Liver (tissue), 9 donors: ENCODE results near the gene TTLL5. TPM values are rescaled to one million over a fixed set of nuclear protein-coding genes. Genes with fewer than 3 reads are reported as not detected.
A peak's percentile ranks its signal among the peaks of the same experiment; 100 is the strongest.

Source experiments
- DNase-seq: peaks from one replicate; pipeline ENCODE4 v3.0.0-alpha.2; 2017; ENCODE audit warnings: low spot score
- H3K27ac ChIP-seq, 2 donors: one replicate each; pipeline ENCODE4 v1.7.0; 2013; ENCODE audit warnings: inconsistent platforms in 2 of 2, low read length in 2 of 2, control low read depth in 1 of 2, low read depth in 1 of 2, mild to moderate bottlenecking in 1 of 2
- H3K27me3 ChIP-seq, 4 donors: one replicate each; pipeline versions ENCODE4 v1.6.1 to v1.7.0; 2013; ENCODE audit warnings: low read length in 3 of 4, inconsistent platforms in 1 of 4, mild to moderate bottlenecking in 1 of 4, moderate library complexity in 1 of 4; ENCODE audit not compliant: control insufficient read depth in 4 of 4, insufficient read depth in 4 of 4
- H3K36me3 ChIP-seq, 4 donors: one replicate each; pipeline versions ENCODE4 v1.6.1 to v1.7.0; 2013; ENCODE audit warnings: low read length in 3 of 4, mild to moderate bottlenecking in 3 of 4, low read depth in 1 of 4, moderate library complexity in 1 of 4; ENCODE audit not compliant: control insufficient read depth in 4 of 4, insufficient read depth in 3 of 4
- H3K4me1 ChIP-seq, 4 donors: one replicate each; pipeline versions ENCODE4 v1.6.1 to v1.7.0; 2013; ENCODE audit warnings: low read length in 3 of 4, mild to moderate bottlenecking in 3 of 4, moderate library complexity in 1 of 4; ENCODE audit not compliant: control insufficient read depth in 4 of 4, insufficient read depth in 4 of 4
- H3K4me3 ChIP-seq, 3 donors: one replicate each; pipeline versions ENCODE4 v1.6.1 to v1.7.0; 2013; ENCODE audit warnings: low read length in 3 of 3, control low read depth in 1 of 3, low read depth in 1 of 3, mild to moderate bottlenecking in 1 of 3
- H3K9ac ChIP-seq, 2 donors: one replicate each; pipeline ENCODE4 v1.7.0; 2013; ENCODE audit warnings: low read length in 2 of 2, mild to moderate bottlenecking in 2 of 2, moderate library complexity in 2 of 2, control low read depth in 1 of 2, low read depth in 1 of 2
- H3K9me3 ChIP-seq, 4 donors: one replicate each; pipeline versions ENCODE4 v1.6.1 to v1.7.0; 2013; ENCODE audit warnings: low read length in 3 of 4; ENCODE audit not compliant: control insufficient read depth in 4 of 4
- EGR1 ChIP-seq, 2 donors: IDR thresholded peaks; 2 replicates each; pipeline ENCODE4 v1.6.1; 2016 to 2018; ENCODE audit warnings: antibody characterized with exemption in 2 of 2, low read depth in 2 of 2
- FOXA1 ChIP-seq: IDR thresholded peaks from 2 replicates; pipeline ENCODE4 v1.6.1; 2016; ENCODE audit warnings: antibody characterized with exemption
- FOXA2 ChIP-seq: IDR thresholded peaks from 2 replicates; pipeline ENCODE4 v1.6.1; 2016; ENCODE audit warnings: antibody characterized with exemption
- GABPA ChIP-seq, 2 donors: IDR thresholded peaks in 1 of 2; conservative IDR thresholded peaks in 1 of 2; 2 replicates each; pipeline ENCODE4 v1.6.1; 2016; ENCODE audit warnings: antibody characterized with exemption in 2 of 2, mild to moderate bottlenecking in 1 of 2, moderate library complexity in 1 of 2
- HNF4A ChIP-seq, 2 donors: conservative IDR thresholded peaks; 2 replicates each; pipeline ENCODE4 v1.6.1; 2016; ENCODE audit warnings: antibody characterized with exemption in 2 of 2, mild to moderate bottlenecking in 2 of 2
- JUND ChIP-seq, 2 donors: IDR thresholded peaks; 2 replicates each; pipeline ENCODE4 v1.6.1; 2016; ENCODE audit warnings: antibody characterized with exemption in 2 of 2
- MAX ChIP-seq: IDR thresholded peaks from 2 replicates; pipeline ENCODE4 v1.6.1; 2016; ENCODE audit warnings: antibody characterized with exemption
- NR2F2 ChIP-seq: IDR thresholded peaks from 2 replicates; pipeline ENCODE4 v1.6.1; 2016; ENCODE audit warnings: antibody characterized with exemption
- RAD21 ChIP-seq, 2 donors: IDR thresholded peaks; 2 replicates each; pipeline ENCODE4 v1.6.1; 2016; ENCODE audit warnings: antibody characterized with exemption in 2 of 2, mild to moderate bottlenecking in 2 of 2
- REST ChIP-seq: IDR thresholded peaks from 2 replicates; pipeline ENCODE4 v1.6.1; 2016; ENCODE audit warnings: antibody characterized with exemption, mild to moderate bottlenecking
- RXRA ChIP-seq, 2 donors: IDR thresholded peaks; 2 replicates each; pipeline ENCODE4 v1.6.1; 2017 to 2018; ENCODE audit warnings: antibody characterized with exemption in 2 of 2, mild to moderate bottlenecking in 1 of 2
- SP1 ChIP-seq: IDR thresholded peaks from 2 replicates; pipeline ENCODE4 v1.6.1; 2018; ENCODE audit warnings: antibody characterized with exemption, mild to moderate bottlenecking
- TAF1 ChIP-seq: conservative IDR thresholded peaks from 2 replicates; pipeline ENCODE4 v1.6.1; 2016; ENCODE audit warnings: antibody characterized with exemption, mild to moderate bottlenecking
- YY1 ChIP-seq: IDR thresholded peaks from 2 replicates; pipeline ENCODE4 v1.6.1; 2016; ENCODE audit warnings: antibody characterized with exemption, mild to moderate bottlenecking
- WGBS: extraction: QIAGEN DNeasy Blood & Tissue Kit; methylation state at CpG from one replicate; pipeline ENCODE4 v1.1.7; 2013; 5-methylcytosine and 5-hydroxymethylcytosine counted together
- polyA plus RNA-seq, 2 donors: library from polyadenylated mRNA; stranded (reverse) in 1 of 2; unstranded in 1 of 2; fragments of 200-250 nt in 1 of 2; fragments of >200 nt in 1 of 2; fragmentation: Nextera tagmentation in 1 of 2; extraction: Ambion mirVana in 1 of 2; gene quantifications; one replicate each; pipeline versions ENCODE4 v1.2.1 to v1.2.3, GENCODE V29; 2013 to 2015
- total RNA-seq, 2 donors: library from RNA; depleted of rRNA; stranded (reverse); fragments of >200 nt; gene quantifications; one replicate each; pipeline ENCODE4 v1.2.3, GENCODE V29; 2014
- TF ChIP-seq, protein P1 (sequence below): fragments of 150-350 bp; IDR thresholded peaks from 2 replicates; pipeline ENCODE4 v1.5.1; 2017; ENCODE audit warnings: improper control_type of control experiment, low read depth, low read length; ENCODE audit not compliant: missing input control
- TF ChIP-seq, protein P2 (sequence below): IDR thresholded peaks from 2 replicates; pipeline ENCODE4 v1.6.1; 2016; ENCODE audit warnings: antibody characterized with exemption
- donor health status: healthy.
- donor health status: healthy.
- donor health status: healthy.
- donor health status: healthy.
- donor health status: healthy.

TTLL5 gene
- total and polyA plus RNA-seq, 4 donors = 4.3 to 14.2 (median 9.8) TPM

GRCh38 chr14:75984674-75985073 lies 323.6 kb downstream of the TTLL5 start:
- WGBS = 37% methylated on average over 2 of the region's 2 CpGs
- no peak for DNase-seq

GRCh38 chr14:75985618-75986438 lies 324.8 kb downstream of the TTLL5 start, which contains the start of gene IFT43:
TSS of gene IFT43 (plus strand) at chr14:75985763. CDS start at chr14:75985787, 24 bp downstream.
- DNase-seq = peak; percentile 91
- Histone ChIP-seq H3K9me3 (no peaks in the 10 kb centered on the region), H3K4me1 (peaks cover 10 to 65% (median 38%) of the 10 kb centered on the region in 4 donors), H3K27ac (peak within 1 kb of the TSS; percentile 89 to 95), H3K36me3 (peaks cover 0 to 4% (median 1%) of the 10 kb centered on the region in 4 donors), H3K4me3 (peak within 1 kb of the TSS; percentile 81 to 99 (median 94)), H3K27me3 (no peaks in the 10 kb centered on the region), H3K9ac (peak within 1 kb of the TSS; percentile 89 to 95)
- under 1% methylated on average over 52 of the region's 52 CpGs for WGBS
- TF ChIP-seq, protein P1, sequence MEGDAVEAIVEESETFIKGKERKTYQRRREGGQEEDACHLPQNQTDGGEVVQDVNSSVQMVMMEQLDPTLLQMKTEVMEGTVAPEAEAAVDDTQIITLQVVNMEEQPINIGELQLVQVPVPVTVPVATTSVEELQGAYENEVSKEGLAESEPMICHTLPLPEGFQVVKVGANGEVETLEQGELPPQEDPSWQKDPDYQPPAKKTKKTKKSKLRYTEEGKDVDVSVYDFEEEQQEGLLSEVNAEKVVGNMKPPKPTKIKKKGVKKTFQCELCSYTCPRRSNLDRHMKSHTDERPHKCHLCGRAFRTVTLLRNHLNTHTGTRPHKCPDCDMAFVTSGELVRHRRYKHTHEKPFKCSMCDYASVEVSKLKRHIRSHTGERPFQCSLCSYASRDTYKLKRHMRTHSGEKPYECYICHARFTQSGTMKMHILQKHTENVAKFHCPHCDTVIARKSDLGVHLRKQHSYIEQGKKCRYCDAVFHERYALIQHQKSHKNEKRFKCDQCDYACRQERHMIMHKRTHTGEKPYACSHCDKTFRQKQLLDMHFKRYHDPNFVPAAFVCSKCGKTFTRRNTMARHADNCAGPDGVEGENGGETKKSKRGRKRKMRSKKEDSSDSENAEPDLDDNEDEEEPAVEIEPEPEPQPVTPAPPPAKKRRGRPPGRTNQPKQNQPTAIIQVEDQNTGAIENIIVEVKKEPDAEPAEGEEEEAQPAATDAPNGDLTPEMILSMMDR = peak; percentile 4
- TF ChIP-seq, protein P2, sequence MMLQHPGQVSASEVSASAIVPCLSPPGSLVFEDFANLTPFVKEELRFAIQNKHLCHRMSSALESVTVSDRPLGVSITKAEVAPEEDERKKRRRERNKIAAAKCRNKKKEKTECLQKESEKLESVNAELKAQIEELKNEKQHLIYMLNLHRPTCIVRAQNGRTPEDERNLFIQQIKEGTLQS = no peak
- TF ChIP-seq JUND (IDR thresholded peaks at IDR 0.05) (no peak), FOXA1 (no peak), YY1 (peak; percentile 49), GABPA (IDR thresholded peaks at IDR 0.05 in 1 of 2, conservative IDR thresholded peaks at IDR 0.05 in 1 of 2) (peak; percentile 70 to 87), TAF1 (no peak), MAX (peak; percentile 58), RAD21 (IDR thresholded peaks at IDR 0.05) (no peak), RXRA (IDR thresholded peaks at IDR 0.05) (no peak)

More at GRCh38 chr14:75984674-75985073, 323.6 kb downstream of the TTLL5 start:
- Histone ChIP-seq H3K27ac (peak overlapping the region; percentile 89 to 95), H3K4me3 (peak overlapping the region in 2 of 3 donors; percentile 94 to 99), H3K4me1 (peaks cover 9 to 63% (median 38%) of the 10 kb centered on the region in 4 donors), H3K36me3 (no peaks in the 10 kb centered on the region), H3K9me3 (no peaks in the 10 kb centered on the region), H3K27me3 (no peaks in the 10 kb centered on the region), H3K9ac (no peak overlapping the region)
- TF ChIP-seq FOXA1 = peak; percentile 79
- peak; percentile 74 for TF ChIP-seq MAX
- TF ChIP-seq YY1 = peak; percentile 43
- no peak for TF ChIP-seq TAF1
- peak; percentile 81 for TF ChIP-seq SP1
- peak in 1 of 2 donors; percentile 34 for TF ChIP-seq EGR1 (IDR thresholded peaks at IDR 0.05; ENCODE audit: low read depth in 2 of 2)
- no peak for TF ChIP-seq NR2F2
- TF ChIP-seq REST = no peak
- peak; percentile 35 to 57 for TF ChIP-seq HNF4A (conservative IDR thresholded peaks at IDR 0.05)
- peak; percentile 90 for TF ChIP-seq FOXA2
- peak; percentile 12 to 22 for TF ChIP-seq RAD21 (IDR thresholded peaks at IDR 0.05)
- no peak for TF ChIP-seq GABPA (IDR thresholded peaks at IDR 0.05 in 1 of 2, conservative IDR thresholded peaks at IDR 0.05 in 1 of 2)
- TF ChIP-seq, protein P1 = no peak
- TF ChIP-seq RXRA (IDR thresholded peaks at IDR 0.05) = peak; percentile 65 to 74
- peak in 1 of 2 donors; percentile 25 for TF ChIP-seq JUND (IDR thresholded peaks at IDR 0.05)
